ENCODE measurements around the gene SLC25A5. TPM values are rescaled to one million over a fixed set of nuclear protein-coding genes. Genes with fewer than 3 reads are reported as not detected.

SLC25A5 gene
- polyA plus RNA-seq, 1 of the 3 experiments (the other 2 are of a cell fraction), result 387 TPM

DNA sequence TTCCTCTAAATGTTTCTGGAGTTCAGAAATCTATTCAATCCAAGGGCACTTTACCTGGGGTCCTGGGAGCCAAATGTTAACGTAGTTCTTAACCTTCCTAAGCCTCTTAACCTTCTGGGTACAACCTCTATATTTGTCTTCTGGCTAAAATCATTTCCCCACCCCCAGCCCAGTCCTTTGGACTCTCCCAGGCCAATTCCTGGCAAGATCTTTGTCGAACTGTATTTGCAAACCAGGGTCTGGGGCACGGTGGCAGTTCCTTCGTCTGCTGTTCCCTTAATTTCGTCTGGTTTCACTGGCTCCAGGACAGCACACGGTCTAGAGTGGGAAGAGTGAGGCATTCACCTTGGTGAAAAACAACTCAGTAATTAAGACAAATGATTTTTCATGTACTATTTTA is 811 bp upstream of the SLC25A5 start (continued):
- TF ChIP-seq, protein P1, sequence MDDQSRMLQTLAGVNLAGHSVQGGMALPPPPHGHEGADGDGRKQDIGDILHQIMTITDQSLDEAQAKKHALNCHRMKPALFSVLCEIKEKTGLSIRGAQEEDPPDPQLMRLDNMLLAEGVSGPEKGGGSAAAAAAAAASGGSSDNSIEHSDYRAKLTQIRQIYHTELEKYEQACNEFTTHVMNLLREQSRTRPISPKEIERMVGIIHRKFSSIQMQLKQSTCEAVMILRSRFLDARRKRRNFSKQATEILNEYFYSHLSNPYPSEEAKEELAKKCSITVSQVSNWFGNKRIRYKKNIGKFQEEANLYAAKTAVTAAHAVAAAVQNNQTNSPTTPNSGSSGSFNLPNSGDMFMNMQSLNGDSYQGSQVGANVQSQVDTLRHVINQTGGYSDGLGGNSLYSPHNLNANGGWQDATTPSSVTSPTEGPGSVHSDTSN (IDR thresholded peaks at IDR 0.05), result no peak
- TF ChIP-seq POLR2AphosphoS5 (IDR thresholded peaks at IDR 0.05; ENCODE audit: low read depth, low read length) (no peak), MEF2A (IDR thresholded peaks at IDR 0.05; ENCODE audit: borderline replicate concordance, low read depth) (no peak), TEAD4 (IDR thresholded peaks at IDR 0.05; ENCODE audit: borderline replicate concordance, insufficient read depth) (no peak)

DNA sequence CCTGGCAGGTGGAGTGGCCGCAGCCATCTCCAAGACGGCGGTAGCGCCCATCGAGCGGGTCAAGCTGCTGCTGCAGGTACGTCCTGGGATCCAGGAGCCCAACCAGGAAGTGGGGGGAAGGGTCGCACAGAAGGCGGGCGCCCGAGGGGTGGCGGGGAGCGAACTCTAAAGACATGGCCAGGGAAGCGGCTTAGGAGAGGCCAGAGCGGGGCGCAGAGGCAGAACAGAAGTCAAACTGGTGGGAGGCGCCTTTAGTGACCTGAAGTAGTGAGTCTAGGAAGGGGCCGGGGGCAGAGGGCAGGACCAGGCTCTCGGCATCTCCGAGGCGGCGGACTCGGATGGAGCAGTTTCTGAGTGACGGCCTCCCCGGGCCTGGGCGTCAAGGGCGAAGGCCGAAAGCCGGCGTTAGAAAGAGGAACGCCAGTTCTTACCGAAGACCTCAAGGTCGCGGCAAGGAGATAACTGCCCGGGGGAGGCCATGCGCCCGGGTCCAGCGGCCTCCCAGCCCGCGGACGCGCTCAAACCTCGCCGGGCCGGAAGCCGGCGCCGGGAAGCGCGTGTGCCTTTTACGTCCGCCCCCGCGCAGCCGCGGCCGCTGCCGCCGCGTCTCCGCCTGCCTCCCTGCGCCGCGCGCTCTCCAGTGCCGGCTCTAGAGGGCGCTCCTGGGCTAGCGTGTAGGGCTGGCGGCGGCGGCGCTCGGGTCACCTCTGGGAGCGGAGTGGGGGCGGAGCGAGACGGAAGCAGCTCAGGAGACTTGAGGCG is 488 bp downstream of the SLC25A5 start:
- peaks cover 17% of the 10 kb centered on the region; the same call in 1 of the 2 replicates for H3K79me2 ChIP-seq (ENCODE audit: insufficient read depth)
- TF ChIP-seq, protein P2, sequence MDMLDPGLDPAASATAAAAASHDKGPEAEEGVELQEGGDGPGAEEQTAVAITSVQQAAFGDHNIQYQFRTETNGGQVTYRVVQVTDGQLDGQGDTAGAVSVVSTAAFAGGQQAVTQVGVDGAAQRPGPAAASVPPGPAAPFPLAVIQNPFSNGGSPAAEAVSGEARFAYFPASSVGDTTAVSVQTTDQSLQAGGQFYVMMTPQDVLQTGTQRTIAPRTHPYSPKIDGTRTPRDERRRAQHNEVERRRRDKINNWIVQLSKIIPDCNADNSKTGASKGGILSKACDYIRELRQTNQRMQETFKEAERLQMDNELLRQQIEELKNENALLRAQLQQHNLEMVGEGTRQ (IDR thresholded peaks at IDR 0.05; ENCODE audit: borderline replicate concordance, low read depth, low read length), result no peak
- TF ChIP-seq, protein P3, sequence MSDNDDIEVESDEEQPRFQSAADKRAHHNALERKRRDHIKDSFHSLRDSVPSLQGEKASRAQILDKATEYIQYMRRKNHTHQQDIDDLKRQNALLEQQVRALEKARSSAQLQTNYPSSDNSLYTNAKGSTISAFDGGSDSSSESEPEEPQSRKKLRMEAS (IDR thresholded peaks at IDR 0.05; ENCODE audit: low read depth), result no peak
- TF ChIP-seq RAD21 (IDR thresholded peaks at IDR 0.05; ENCODE audit: low read length) (peak; percentile 57), ELF1 (IDR thresholded peaks at IDR 0.05) (peak; percentile 12; the same call in 1 of the 2 replicates), SIN3A (IDR thresholded peaks at IDR 0.05; ENCODE audit: borderline replicate concordance, low read depth, low read length) (no peak; the same call in 1 of the 2 replicates), CHD2 (IDR thresholded peaks at IDR 0.05; ENCODE audit: low read length, partially characterized antibody) (peak; percentile 22), GABPA (IDR thresholded peaks at IDR 0.05; ENCODE audit: low read depth) (peak; percentile 73), NFIC (IDR thresholded peaks at IDR 0.05; ENCODE audit: borderline replicate concordance) (no peak), RXRA (IDR thresholded peaks at IDR 0.05; ENCODE audit: borderline replicate concordance, low read depth) (no peak), RFX5 (IDR thresholded peaks at IDR 0.05; ENCODE audit: low read length) (no peak), EP300 (IDR thresholded peaks at IDR 0.05; ENCODE audit: borderline replicate concordance in 1 of 2, low read depth in 1 of 2, low read length in 1 of 2) (no peak), POLR2AphosphoS5 (IDR thresholded peaks at IDR 0.05; ENCODE audit: low read depth, low read length) (no peak), NRF1 (IDR thresholded peaks at IDR 0.05; ENCODE audit: low read depth, low read length) (peak; percentile 68)
- TF ChIP-seq, protein P1 (IDR thresholded peaks at IDR 0.05), result no peak
- TF ChIP-seq, protein P4, sequence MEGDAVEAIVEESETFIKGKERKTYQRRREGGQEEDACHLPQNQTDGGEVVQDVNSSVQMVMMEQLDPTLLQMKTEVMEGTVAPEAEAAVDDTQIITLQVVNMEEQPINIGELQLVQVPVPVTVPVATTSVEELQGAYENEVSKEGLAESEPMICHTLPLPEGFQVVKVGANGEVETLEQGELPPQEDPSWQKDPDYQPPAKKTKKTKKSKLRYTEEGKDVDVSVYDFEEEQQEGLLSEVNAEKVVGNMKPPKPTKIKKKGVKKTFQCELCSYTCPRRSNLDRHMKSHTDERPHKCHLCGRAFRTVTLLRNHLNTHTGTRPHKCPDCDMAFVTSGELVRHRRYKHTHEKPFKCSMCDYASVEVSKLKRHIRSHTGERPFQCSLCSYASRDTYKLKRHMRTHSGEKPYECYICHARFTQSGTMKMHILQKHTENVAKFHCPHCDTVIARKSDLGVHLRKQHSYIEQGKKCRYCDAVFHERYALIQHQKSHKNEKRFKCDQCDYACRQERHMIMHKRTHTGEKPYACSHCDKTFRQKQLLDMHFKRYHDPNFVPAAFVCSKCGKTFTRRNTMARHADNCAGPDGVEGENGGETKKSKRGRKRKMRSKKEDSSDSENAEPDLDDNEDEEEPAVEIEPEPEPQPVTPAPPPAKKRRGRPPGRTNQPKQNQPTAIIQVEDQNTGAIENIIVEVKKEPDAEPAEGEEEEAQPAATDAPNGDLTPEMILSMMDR (IDR thresholded peaks at IDR 0.05), result peak; percentile 56
- TF ChIP-seq, protein P5, sequence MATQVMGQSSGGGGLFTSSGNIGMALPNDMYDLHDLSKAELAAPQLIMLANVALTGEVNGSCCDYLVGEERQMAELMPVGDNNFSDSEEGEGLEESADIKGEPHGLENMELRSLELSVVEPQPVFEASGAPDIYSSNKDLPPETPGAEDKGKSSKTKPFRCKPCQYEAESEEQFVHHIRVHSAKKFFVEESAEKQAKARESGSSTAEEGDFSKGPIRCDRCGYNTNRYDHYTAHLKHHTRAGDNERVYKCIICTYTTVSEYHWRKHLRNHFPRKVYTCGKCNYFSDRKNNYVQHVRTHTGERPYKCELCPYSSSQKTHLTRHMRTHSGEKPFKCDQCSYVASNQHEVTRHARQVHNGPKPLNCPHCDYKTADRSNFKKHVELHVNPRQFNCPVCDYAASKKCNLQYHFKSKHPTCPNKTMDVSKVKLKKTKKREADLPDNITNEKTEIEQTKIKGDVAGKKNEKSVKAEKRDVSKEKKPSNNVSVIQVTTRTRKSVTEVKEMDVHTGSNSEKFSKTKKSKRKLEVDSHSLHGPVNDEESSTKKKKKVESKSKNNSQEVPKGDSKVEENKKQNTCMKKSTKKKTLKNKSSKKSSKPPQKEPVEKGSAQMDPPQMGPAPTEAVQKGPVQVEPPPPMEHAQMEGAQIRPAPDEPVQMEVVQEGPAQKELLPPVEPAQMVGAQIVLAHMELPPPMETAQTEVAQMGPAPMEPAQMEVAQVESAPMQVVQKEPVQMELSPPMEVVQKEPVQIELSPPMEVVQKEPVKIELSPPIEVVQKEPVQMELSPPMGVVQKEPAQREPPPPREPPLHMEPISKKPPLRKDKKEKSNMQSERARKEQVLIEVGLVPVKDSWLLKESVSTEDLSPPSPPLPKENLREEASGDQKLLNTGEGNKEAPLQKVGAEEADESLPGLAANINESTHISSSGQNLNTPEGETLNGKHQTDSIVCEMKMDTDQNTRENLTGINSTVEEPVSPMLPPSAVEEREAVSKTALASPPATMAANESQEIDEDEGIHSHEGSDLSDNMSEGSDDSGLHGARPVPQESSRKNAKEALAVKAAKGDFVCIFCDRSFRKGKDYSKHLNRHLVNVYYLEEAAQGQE (IDR thresholded peaks at IDR 0.05; ENCODE audit: low read depth, low read length), result 0 out of 2 replicates have a peak, but pooled peaks have one; percentile 4
- TF ChIP-seq, protein P6, sequence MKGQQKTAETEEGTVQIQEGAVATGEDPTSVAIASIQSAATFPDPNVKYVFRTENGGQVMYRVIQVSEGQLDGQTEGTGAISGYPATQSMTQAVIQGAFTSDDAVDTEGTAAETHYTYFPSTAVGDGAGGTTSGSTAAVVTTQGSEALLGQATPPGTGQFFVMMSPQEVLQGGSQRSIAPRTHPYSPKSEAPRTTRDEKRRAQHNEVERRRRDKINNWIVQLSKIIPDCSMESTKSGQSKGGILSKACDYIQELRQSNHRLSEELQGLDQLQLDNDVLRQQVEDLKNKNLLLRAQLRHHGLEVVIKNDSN (IDR thresholded peaks at IDR 0.05; ENCODE audit: borderline replicate concordance, low read depth), result no peak
- H3K4me2 ChIP-seq, result peak overlapping the region; percentile 91
- H3K9ac ChIP-seq, result peak overlapping the region; percentile 92
- peaks cover 7% of the 10 kb centered on the region; the same call in 1 of the 2 replicates for H3K27me3 ChIP-seq (ENCODE audit: insufficient read depth)
- POLR2A ChIA-PET, result interaction anchor here (0.8 to 1.2 kb wide), 3 partner anchors 13 to 44 kb away, joined by 3 to 8 read pairs (median 3); no protein-coding TSS in a partner anchor
- H3K9me2 ChIP-seq, result no peaks in the 10 kb centered on the region
- WGBS (ENCODE audit: low lambda C conversion rate), result 23% methylated on average over 21 of the region's 78 CpGs
- peaks cover 14% of the 10 kb centered on the region for H3F3A ChIP-seq (replicated peaks; ENCODE audit: insufficient read depth)
- peak overlapping the region; percentile 72 to 83 for H3K27ac ChIP-seq (ENCODE audit: low read depth in 2 of 2, low read length in 1 of 2)
- peak; percentile 84 for DNase-seq
- peak overlapping the region; percentile 72 to 88 for H3K4me3 ChIP-seq (ENCODE audit: low read depth in 2 of 2, low read length in 1 of 2)
- H4K20me1 ChIP-seq (ENCODE audit: insufficient read depth), result peaks cover 10% of the 10 kb centered on the region
- peaks cover 5 to 10% of the 10 kb centered on the region in 2 experiments; a peak in 1 of 4 replicates for H3K4me1 ChIP-seq (ENCODE audit: control insufficient read depth in 1 of 2, insufficient read depth in 2 of 2, low read depth in 1 of 2, low read length in 1 of 2)
- CTCF ChIA-PET, result interaction anchor here (0.6 to 4.5 kb wide), 7 partner anchors 10 to 260 kb away, joined by 3 to 25 read pairs (median 6); no protein-coding TSS in a partner anchor
- H2AFZ ChIP-seq (ENCODE audit: low read depth), result peak overlapping the region; percentile 51; the same call in 1 of the 2 replicates
- peaks cover 14 to 17% of the 10 kb centered on the region in 2 experiments for H3K36me3 ChIP-seq (replicated peaks in 1 of 2; ENCODE audit: control insufficient read depth in 1 of 2, insufficient read depth in 2 of 2, low read length in 1 of 2)
- no peaks in the 10 kb centered on the region for H3K9me3 ChIP-seq

Measured in SK-N-SH (cell line).